Natural killer cell treated with Interleukin-12 subunit alpha and Interleukin-12 subunit beta and Interleukin-15 and Interleukin-18, amount 100 ng/mL, for 72 hours (primary cell): ENCODE results near the gene SDC1. TPM values are rescaled to one million over a fixed set of nuclear protein-coding genes. Genes with fewer than 3 reads are reported as not detected.

Experiments used
- total RNA-seq, 2 donors: library from RNA; stranded (reverse); gene quantifications; one replicate each; pipeline ENCODE4 v1.2.3, GENCODE V29; 2022

SDC1 gene
- total RNA-seq, 2 donors from 2014 or later, result not detected

Other genes starting within 250 kb of the SDC1 start
- gene WDR35, start 235.0 kb downstream of the SDC1 start, total RNA-seq, result 10 to 100 TPM in 1 of 2 donors, 1 to 10 TPM in 1; 6.4 to 13.6 TPM
- not detected for gene MATN3, start 212.5 kb downstream of the SDC1 start, total RNA-seq
- gene LAPTM4A, start 173.5 kb downstream of the SDC1 start, total RNA-seq, result 10 to 100 TPM; 13.2 to 37.2 TPM
- gene PUM2, start 125.7 kb upstream of the SDC1 start, total RNA-seq, result 100 to 1,000 TPM; 107 to 144 TPM
- 10 to 100 TPM; 12.1 to 26.8 TPM for gene RHOB, start 221.9 kb upstream of the SDC1 start, total RNA-seq